Measurements from ENCODE around the gene FCHSD2.
"Not testable (repeated sequence)": the region's sequence is repeated elsewhere in the genome, so short reads cannot be mapped to it uniquely, and the experiment has no call there.

The FCHSD2 gene

GRCh38 chr11:73135346-73136284 is 6.5 kb downstream of the FCHSD2 start:
- DNase-seq (ENCODE audit: low read depth, low spot score) = no peak
- H3K4me3 ChIP-seq (ENCODE audit: low read length) = no peak overlapping the region

- not testable (repeated sequence) for H3K4me3 ChIP-seq (ENCODE audit: low read length); DNase-seq (ENCODE audit: low read depth, low spot score)
These were observed 9.8 kb downstream of the FCHSD2 start for GRCh38 chr11:73132349-73132748.

GRCh38 chr11:73130181-73130580 is 11.9 kb downstream of the FCHSD2 start:
- H3K4me3 ChIP-seq (ENCODE audit: low read length) = no peak overlapping the region
- no peak for DNase-seq (ENCODE audit: low read depth, low spot score)

- no peak for DNase-seq (ENCODE audit: low read depth, low spot score)
- no peak overlapping the region for H3K4me3 ChIP-seq (ENCODE audit: low read length)
These were observed 12.9 kb downstream of the FCHSD2 start for GRCh38 chr11:73129198-73129597.

GRCh38 chr11:73126804-73127480 is 15.2 kb downstream of the FCHSD2 start:
- DNase-seq (ENCODE audit: low read depth, low spot score) = no peak
- H3K4me3 ChIP-seq (ENCODE audit: low read length) = no peak overlapping the region

- no peak for DNase-seq (ENCODE audit: low read depth, low spot score)
- H3K4me3 ChIP-seq (ENCODE audit: low read length) = no peak overlapping the region
These were observed 17.3 kb downstream of the FCHSD2 start for GRCh38 chr11:73124800-73125199.

- DNase-seq (ENCODE audit: low read depth, low spot score); H3K4me3 ChIP-seq (ENCODE audit: low read length): not testable (repeated sequence)
These were observed 18.2 kb downstream of the FCHSD2 start for GRCh38 chr11:73123892-73124291.

- no peak for DNase-seq (ENCODE audit: low read depth, low spot score)
- H3K4me3 ChIP-seq (ENCODE audit: low read length) = no peak overlapping the region
These were observed 20.4 kb downstream of the FCHSD2 start for GRCh38 chr11:73121692-73122091.

GRCh38 chr11:73117071-73117470 is 25.0 kb downstream of the FCHSD2 start:
- no peak overlapping the region for H3K4me3 ChIP-seq (ENCODE audit: low read length)
- DNase-seq (ENCODE audit: low read depth, low spot score) = no peak

GRCh38 chr11:73116636-73117035 is 25.5 kb downstream of the FCHSD2 start:
- no peak overlapping the region for H3K4me3 ChIP-seq (ENCODE audit: low read length)
- DNase-seq (ENCODE audit: low read depth, low spot score) = no peak

GRCh38 chr11:73114835-73115220 is 27.3 kb downstream of the FCHSD2 start:
- H3K4me3 ChIP-seq (ENCODE audit: low read length) = no peak overlapping the region
- DNase-seq (ENCODE audit: low read depth, low spot score) = no peak

GRCh38 chr11:73114110-73114834 is 27.8 kb downstream of the FCHSD2 start:
- H3K4me3 ChIP-seq (ENCODE audit: low read length) = no peak overlapping the region
- DNase-seq (ENCODE audit: low read depth, low spot score) = no peak

GRCh38 chr11:73113426-73113825 is 28.7 kb downstream of the FCHSD2 start:
- DNase-seq (ENCODE audit: low read depth, low spot score) = no peak
- no peak overlapping the region for H3K4me3 ChIP-seq (ENCODE audit: low read length)

- no peak overlapping the region for H3K4me3 ChIP-seq (ENCODE audit: low read length)
- no peak for DNase-seq (ENCODE audit: low read depth, low spot score)
These were observed 34.5 kb downstream of the FCHSD2 start for GRCh38 chr11:73107597-73107996.

GRCh38 chr11:73106347-73106746 is 35.8 kb downstream of the FCHSD2 start:
- DNase-seq (ENCODE audit: low read depth, low spot score) = no peak

GRCh38 chr11:73100578-73100977 is 41.5 kb downstream of the FCHSD2 start:
- H3K4me3 ChIP-seq (ENCODE audit: low read length) = no peak overlapping the region
- DNase-seq (ENCODE audit: low read depth, low spot score) = no peak

More at GRCh38 chr11:73106347-73106746, 35.8 kb downstream of the FCHSD2 start:
- H3K4me3 ChIP-seq (ENCODE audit: low read length) = no peak overlapping the region

GRCh38 chr11:73099512-73100266 is 42.4 kb downstream of the FCHSD2 start:
- DNase-seq (ENCODE audit: low read depth, low spot score) = no peak
- no peak overlapping the region for H3K4me3 ChIP-seq (ENCODE audit: low read length)

GRCh38 chr11:73095613-73096012 is 46.5 kb downstream of the FCHSD2 start:
- no peak overlapping the region for H3K4me3 ChIP-seq (ENCODE audit: low read length)
- DNase-seq (ENCODE audit: low read depth, low spot score) = no peak
